Occipital lobe (tissue), 2 donors: ENCODE measurements around the gene CD44. TPM values are rescaled to one million over a fixed set of nuclear protein-coding genes. Genes with fewer than 3 reads are reported as not detected.

Experiments used
- DNase-seq: peaks from one replicate; lab custom pipeline; 2025; lab: John Stamatoyannopoulos, UW
- total RNA-seq: library from RNA; depleted of rRNA; stranded (reverse); fragments of >200 nt; gene quantifications from one replicate; pipeline ENCODE4 v1.2.3, GENCODE V29; 2014

Gene CD44
- total RNA-seq, 1 donor from 2014 or later: 6.2 TPM

DNA sequence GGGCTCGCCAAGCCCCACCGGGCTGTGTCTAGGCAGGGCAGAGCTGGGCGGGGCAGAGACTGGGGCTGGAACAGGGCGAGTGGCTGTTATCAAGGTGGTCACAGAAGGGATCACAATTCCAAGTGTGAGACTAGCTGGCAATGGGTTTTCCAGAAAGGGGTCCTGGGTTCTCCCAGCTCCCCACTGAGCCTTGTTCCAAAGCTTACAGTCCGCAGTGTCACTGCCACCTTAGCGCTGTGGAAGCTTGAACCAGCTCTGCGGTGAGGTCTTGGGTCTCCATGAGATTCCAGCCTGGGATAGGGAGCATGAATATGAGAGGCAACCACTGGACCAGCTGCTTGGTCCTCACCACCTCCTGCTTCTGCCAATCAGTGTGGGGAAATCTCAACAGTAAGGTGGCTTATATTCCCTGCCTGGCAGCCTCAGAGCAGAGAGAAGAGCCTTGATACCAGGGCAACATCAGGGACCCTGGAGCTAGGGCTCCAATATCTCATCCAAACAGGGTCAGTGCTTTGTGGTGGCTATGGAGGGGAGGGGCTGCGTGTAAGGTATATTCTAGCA is 831 bp downstream of the CD44 start:
- DNase-seq: no peak

DNA sequence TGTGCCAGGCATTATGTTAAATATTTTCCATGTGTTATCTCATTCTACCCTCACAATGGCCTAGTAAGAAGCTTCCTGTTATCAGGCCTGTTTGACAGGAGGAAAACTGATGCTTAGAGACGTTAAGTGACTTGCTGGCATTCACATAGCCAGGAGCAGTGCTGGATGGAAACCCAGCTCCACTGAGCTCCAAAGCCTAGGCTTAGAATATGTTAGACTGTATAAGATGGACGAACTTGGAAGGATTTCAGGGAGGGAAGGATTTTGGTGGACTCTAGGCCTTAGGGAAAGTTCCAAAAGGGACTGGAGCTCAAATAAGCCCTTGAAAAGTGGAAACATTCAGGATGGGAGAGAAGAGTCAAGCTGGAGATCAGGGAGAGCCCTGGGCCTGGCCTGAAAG is 2.1 kb downstream of the CD44 start:
- no peak for DNase-seq

DNA sequence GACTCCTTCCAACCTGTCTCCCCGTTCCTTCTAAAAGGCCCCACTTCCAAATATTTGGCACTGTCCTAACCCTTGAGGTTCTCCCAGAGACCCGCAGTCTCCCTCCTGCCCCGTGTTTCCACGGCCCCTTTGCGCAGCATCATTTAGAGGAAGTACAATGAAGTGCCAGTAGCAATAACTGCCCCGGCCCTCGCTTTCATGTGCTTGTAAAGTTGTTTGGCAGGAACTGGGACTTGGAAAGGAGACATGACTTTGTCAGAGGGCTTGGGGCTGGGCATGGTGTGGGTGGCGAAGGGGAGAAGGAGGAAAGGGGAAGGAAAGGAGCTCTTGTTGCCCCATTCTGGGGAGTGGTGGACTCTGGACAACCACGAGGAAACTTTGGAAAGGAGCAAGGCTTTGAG is 2.6 kb downstream of the CD44 start:
- no peak for DNase-seq

DNA sequence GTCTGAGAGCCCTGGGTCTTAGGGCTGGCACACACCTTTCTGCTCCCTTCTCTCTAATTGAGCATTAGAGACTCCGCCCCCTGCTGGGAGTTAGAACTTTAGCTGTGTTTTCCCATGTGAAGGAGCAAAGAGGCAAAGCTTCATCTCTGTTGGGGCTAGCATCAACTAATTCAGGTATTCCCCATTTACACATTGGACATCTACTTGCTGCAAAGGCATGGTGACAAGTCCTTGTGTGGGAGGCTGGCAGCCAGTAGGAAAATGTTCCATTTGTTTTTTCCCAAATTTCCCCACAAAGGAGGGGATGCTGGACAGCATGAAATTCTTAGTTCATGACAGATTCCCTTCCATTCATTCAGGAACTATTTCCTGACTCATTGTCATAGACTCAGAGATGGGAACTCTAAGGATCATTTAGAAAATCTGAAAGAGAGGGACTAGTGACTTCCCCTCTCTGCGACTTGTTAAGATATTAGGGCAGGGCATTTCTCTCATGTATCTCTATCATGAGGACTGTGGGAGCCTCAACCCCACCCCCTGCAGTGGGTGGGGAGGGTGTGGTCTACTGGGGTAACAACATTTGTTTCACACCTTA is 3.6 kb downstream of the CD44 start:
- DNase-seq: no peak

DNA sequence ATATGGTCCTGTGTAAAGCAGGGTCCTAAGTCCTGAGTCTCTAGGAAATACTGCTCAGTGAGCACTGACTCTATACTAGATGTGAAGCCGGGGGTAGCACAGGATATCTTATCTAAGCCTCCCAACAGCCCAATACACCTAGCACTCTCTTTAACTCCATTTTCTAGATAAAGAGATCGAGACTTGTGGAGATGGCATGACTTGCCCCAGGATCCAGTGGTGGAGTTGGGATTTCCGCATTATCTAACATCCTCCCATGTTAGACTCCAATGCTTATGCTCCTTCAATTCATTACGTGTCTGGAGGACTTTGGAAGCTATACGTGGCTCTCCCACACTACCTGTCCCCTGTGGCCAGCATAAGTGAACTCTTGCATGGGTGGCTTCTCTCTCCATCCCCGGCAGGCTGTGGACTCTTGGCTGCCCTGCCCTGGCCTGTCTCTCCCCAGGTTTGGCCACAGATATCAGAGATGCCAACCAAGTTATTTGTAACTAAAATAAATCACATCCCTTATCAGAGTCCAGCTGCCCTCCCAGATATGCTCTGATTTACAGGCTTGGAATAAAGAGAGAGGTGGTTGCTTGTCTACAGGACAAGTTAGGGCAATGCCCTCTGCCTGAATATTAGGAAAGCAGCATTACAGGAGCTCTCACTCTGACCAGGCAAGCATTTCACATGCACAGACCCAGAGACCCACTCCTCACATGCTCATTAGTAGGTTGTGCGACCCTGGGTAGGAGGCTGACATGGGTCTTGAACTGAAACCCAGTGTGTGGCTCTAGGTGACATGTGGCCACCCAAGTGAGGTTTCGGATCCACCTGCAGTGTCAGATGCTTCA is 4.5 kb downstream of the CD44 start:
- no peak for DNase-seq

DNA sequence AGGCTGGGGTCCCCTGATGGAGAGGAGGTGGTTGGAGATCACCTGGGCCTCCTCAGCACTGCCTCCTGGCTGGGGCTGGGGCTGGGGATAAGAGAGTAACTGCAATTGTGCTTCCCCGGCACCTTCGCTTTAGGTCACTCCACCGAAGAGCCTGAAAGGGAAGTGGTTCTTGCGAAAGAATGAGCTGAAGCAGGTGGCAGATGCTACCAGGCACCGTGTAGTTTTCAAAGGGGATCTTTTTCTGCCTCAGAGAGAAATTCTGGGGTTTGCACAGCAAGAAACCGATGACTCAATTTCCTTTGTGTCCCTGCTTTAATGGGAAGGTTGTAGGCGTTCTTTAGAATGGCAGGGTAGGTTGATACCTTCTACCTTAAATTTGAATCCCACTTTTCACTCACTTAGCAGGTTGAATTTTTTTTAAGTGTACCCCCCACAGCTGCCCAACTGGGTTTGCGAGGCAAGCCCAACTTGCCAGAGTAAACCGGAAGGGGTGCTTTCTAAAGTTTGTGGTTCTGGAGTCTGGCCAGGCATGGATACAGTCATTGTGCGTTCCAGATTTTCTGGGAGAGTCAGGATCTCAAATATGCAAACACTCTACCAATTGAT is 5.3 kb downstream of the CD44 start:
- no peak for DNase-seq

DNA sequence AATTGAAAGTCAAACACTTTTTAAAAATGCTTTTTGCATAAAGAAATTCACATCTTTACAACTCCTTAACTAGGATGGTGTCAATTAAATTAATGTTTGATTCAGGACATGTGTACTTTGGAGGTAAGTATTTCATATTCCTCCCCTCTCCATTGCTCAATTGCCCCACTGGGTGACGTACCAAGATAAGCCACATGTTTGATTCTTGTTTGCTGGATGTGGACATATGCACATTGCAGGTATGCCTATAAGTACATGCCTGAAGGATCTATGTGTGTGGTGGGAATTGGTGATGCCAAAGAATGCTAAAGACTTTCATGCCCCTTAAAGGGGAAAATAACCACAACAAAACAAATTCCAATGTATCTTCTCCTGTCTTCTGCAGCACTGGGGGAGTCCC is 5.8 kb downstream of the CD44 start:
- no peak for DNase-seq

DNA sequence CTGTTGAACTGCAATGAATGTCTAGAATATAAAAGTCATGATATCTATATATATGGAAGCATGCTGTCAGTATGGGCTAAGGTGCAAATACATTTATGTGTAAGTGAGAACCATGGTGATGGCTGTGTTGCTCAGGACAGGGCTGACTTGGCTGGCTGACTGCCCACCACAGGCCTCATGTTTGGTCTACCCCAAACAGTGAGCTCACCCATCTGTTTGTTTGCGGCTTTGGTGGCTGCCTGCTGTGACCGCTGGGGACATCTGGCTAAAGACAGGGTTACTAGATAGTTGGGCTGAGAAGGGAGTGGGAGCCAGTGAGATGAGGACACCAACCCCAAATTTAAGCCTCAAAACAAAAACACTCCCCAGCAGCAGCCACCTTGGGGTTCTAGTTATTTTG is 6.3 kb downstream of the CD44 start:
- DNase-seq: no peak

DNA sequence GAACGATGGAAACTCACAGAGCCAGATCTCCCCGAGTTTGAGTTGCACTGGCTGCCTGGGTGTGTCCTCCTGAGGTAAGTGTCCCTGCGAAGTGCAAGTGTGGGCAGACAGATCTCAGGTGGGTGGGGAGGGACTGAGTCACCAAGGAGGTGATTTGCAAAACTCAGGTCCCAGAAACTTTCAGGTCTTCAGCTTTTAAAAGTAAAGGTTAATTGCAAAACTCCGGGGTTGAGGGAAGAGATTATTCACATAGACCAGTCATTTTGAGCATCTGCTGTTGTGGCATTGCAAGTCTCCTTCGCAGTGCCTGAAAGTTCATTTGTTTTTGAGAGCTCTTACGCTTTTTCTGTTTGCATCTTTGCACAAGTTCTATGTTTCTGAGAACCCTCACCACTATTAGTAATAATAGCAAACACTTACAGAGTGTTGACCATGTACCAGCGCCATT is 7.1 kb downstream of the CD44 start:
- DNase-seq: no peak

DNA sequence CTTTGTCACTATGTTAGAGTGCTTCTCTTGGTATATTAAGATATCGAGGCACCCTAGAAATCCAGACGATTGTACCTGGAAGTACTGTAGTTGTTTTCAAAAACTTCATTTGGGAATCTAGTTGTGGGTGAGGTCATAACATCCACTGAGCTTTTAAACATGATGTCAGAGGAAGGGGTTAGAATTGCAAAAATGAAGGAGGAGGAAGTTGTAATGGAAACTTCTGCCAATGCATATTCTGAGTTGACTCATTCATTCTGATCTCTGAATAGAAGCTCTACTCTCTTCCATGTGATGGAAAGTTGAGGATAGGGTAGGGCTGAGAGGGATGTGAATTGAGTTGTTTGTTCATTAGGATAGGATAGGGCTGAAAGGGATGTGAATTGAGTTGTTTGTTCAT is 7.7 kb downstream of the CD44 start:
- DNase-seq: no peak

DNA sequence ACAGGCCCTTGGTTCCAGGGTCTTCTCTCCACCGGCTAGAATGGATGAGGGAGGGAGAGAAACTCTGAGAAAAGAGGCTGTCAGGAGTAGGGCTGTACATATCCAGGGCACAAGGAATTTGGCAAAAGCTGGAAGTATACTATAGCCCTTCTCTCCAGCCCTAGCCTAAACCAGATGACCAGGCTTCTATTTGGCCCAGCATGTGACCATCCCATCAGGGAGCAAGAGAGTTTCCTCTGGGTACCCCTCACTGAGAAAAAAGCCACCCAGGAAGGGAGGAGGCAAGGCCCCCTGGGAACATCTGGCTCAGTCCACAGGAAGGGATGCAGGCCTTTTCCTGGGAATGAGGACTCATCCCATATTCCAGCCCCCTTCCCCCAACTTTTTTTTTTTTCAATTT is 8.3 kb downstream of the CD44 start:
- no peak for DNase-seq

DNA sequence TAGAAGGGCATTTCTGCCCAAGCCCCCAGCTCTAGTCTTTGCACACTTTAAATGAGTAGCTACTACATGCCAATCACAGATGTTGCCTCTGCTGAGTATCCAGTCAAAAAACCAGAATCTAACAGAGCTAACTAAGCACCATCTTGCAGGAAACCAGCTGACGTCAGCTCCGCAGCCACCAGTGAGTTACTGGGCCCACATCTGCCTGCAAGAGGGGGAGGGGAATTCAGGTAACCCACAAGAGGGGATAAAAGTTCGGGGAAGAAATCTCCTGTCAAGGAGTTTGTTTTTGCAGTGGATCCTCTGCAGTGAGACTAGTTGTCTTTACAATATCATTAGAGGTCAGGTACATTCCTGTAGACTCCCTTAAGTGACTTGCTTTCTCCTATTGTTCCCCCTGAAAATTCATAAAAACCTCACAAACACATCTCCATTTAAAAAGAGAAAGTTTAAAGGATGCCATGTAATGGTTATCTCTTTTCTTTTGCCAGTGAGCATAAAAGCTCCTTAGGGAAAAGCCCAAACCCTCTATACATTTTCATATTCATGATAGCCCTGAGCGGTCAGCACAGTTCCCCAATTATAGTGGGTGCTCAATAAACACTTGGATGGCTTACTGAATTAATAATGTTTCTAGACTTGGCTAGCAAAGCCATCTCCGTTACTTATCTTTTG is 9.3 kb downstream of the CD44 start:
- DNase-seq: no peak

DNA sequence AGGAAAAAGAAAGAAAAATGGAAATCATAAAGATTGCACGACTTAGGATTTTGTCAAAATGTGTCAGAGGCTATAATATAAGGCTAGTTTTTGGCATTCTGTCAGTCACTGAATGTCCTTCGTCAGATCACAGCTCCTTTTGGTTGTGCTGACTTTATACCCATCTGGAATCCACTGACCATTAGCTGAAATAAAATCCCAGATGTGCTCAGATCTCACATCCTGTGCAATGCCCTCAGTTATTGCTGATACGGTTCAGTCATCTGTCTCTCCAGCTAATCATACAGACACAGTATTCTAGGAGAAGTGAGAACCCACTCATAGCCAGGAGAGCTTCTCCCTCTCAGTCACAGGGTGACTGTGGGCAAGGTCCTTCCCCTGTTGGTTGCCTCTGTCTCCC is 11.5 kb downstream of the CD44 start:
- DNase-seq: no peak

DNA sequence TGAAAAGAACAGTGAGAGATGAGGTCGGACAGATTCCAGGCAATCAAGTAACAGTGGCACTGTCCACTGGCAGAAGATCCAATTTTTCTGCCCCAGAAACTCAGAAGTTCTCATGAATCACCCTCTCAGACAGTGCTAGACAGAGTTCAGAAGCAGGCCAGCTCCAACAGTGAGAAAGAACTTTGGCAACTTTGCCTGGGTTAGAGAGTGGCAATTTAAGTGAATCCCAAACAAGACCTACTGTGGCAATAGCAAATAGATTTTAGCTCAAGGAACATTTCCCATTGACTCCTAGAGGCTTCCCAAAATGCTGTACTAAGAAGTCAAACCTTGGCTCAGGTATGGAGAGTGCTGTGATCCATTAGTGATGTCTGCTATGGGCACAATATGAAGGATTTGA is 12.3 kb downstream of the CD44 start:
- no peak for DNase-seq

DNA sequence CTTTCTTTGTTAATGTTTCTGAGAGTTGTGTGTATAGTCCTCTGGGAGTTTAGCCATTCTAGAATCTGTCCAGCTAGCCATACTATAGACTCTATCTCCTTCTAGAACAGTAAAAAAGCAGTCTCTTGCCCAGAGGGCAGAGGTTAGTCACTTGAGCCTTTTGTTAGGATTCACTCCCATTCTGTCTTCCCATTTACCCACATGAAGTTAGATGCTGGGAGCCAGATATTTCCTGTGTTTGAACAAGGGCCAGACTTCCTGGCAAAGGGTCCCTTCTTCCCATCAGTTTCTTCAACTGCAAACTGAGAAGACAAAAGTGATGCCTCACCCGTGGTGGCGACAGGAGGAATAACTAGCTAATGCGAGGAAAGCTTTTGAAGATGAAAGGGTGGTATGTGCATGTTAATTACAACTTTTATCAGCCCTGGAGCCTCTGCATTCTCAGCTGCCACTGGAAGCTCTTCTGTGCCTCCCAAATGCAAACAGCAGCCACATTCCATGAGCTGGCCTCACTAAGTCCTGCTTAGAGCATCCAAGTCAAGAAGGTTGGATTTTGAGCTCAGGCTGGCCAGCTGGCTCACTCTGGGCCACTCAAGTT is 12.8 kb downstream of the CD44 start:
- DNase-seq: no peak

DNA sequence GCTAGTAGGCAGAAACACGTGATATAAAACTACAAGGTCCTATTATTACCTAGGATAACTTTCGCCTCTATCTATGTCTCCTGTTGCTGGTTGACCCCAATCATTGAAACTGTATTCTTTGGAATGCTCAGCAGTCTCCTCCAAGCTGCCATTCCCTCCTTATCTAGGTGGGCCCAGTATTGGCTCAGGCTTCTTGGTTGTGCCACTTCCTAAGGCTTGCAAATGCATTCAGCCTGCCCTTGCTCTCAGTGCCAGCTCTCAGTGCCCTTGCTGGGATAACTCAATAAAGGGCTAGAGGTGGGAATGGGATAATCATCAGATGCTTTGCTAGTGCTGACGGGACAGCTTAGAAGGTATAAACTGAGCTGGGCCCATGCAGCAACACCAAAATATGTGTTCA is 13.6 kb downstream of the CD44 start:
- no peak for DNase-seq

DNA sequence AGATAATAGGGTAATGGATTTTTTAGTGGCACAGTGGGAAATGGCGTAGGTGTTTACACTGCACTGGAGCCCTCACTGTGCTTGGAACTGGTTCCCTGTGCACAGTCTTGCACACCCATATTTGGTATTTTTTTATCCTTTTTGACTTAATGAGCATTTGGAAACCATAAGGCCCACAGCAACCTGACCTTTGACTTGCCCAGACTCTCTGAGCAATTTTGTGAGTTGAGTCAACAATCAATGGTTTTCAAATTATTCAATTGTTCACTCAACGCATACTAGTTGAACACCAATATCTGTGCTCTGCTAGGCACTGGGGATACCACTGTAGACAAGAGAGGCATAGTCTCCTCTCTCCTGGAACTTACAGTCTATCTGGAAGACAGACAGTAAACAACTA is 14.3 kb downstream of the CD44 start:
- no peak for DNase-seq

DNA sequence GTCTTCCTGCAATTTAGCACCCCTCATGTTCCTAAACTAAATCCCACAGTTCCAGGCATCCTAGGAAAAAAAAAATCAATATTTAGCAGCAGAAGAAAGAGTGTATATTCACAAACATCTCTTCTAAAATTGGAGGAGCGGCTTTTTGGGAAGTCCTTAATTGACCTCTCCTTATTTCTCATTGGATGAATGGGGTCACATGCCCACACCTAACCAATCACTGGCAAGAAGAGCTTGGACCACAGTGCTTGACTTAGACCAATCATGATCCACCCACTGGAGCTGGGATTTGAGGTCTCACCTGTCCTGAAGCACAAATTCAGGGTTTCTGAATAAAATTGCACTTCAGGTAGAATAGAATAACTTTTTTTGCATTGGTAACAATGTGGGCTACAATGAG is 16.0 kb downstream of the CD44 start:
- no peak for DNase-seq

DNA sequence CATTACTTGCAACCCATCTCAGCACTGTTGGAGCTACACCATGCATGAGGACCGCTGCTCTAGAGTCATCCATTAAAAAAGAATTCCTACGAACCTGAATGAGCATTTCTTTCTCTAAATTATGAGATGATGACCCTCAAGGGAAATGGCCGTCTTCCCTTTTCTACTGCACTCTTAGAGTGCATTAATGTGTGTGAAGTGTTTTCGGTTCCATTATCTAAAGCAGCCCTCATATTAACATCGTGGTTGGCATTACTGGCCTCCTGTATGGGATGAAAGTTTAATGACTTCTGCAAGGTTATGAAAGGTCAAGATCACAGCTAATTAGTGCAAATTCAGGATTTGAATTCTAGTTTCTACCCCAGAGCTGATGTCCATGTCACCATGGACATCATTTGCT is 16.7 kb downstream of the CD44 start:
- DNase-seq: no peak

DNA sequence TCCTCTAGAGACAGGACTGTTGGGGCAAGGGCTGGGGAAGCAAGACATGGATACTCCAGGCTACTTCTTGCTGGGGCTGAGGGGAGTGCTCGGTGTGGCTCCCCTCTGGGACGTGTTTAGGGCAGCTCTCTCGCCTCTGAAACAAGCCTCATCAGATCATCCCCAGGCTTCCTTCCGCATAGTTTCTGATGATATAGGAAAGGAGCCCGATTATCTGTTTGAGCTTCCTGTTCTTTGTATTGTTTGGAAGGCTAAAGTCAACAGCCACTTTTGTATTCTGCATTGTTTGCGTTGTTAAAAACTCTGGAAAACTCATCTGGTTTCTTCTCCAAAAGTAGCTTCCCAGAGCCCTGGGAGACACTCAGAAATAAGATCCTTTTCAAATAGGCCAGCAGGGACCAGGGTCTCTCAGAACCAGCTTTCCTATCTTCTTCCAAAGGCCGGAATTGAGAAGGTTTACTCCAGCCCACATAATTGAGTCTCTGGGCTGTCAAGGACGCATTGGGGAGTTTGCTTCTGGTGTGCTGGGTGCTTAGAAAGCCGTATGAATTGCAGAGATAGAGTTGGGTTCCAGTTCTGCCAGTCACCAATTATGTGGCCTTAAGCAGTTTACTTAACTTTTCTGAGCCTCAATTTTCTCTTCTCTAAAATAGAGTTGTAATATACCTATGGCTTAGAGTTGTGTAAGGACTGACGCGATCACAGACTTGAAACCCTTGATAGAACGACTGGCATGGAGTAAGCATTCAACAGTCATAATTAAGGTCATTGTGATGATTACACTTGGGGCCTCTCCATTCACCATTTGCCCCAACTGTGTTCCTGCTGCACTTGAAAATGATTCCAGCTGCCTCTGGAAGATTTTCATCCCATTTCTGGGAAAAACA is 19.1 kb downstream of the CD44 start:
- no peak for DNase-seq
